Cardiac atrium fibroblast (primary cell): Measurements from ENCODE around the gene SLAMF6. TPM values are rescaled to one million over a fixed set of nuclear protein-coding genes. Genes with fewer than 3 reads are reported as not detected.

Experiments used
- total RNA-seq: library from RNA; depleted of rRNA; stranded (reverse); fragments of >200 nt; gene quantifications from 2 replicates; pipeline ENCODE4 v1.2.3, GENCODE V29; 2015

SLAMF6 gene
- total RNA-seq: not detected in 2 replicates

DNA sequence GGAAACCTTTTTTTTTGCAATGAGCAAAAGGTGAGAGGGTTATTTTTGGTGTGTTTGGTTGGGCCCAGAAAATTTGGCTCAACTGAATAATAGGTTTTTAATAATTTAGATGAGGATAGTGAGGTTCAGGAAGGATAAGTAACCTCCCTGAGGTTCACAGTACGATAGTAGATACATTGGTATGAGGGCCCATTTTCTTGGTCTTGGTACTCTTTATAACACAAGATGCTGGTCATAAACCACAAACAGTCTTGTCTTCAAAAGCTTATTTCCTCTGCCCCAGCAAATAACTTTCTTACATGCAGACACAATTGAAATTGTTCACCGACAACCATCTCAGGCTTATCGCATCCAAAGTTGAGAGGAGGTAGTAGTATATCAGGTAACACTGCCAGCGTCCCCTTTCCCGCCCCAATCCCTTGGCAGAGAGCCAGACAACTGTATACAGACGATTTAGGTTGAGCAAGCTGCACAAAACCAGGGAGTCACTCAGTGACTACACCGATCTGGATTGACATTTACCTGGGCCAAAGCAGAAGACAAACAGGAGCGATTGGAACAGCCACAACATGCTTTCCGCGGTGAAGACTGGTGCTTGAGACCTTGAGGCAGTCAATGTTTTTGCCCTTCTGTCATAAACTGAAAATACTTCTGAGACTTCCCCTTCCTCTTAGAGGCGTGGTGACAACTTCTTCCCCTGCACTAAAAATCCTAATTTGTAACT is at the start of gene SLAMF6:
TSS of gene SLAMF6 (minus strand) at position 634 of the 724 bp plus-strand sequence. CDS start at position 571, 63 bp downstream.

Other genes starting within 250 kb of the SLAMF6 start
- 39.0 and 41.8 TPM in 2 replicates for gene PEX19, start 238.1 kb downstream of the SLAMF6 start, total RNA-seq
- 203 and 248 TPM in 2 replicates for gene COPA, start 180.0 kb downstream of the SLAMF6 start, total RNA-seq
- 105 and 123 TPM in 2 replicates for gene NCSTN, start 179.9 kb downstream of the SLAMF6 start, total RNA-seq
- gene NHLH1, start 156.2 kb downstream of the SLAMF6 start, total RNA-seq: not detected in 2 replicates
- 0.49 and 0.72 TPM in 2 replicates for gene VANGL2, start 122.7 kb downstream of the SLAMF6 start, total RNA-seq
- not detected in 2 replicates for gene CD84, start 56.2 kb upstream of the SLAMF6 start, total RNA-seq
- gene SLAMF1, start 123.8 kb upstream of the SLAMF6 start, total RNA-seq: 0.16 TPM in 1 of 2 replicates, not detected in the other
- gene CD48, start 188.6 kb upstream of the SLAMF6 start, total RNA-seq: not detected in 2 replicates
- not detected in 2 replicates for gene SLAMF7, start 216.0 kb upstream of the SLAMF6 start, total RNA-seq